HG02870 (cell line): ENCODE data around the gene BCL11B.

Experiments
- ATAC-seq: cut with Tn5 transposase; IDR thresholded peaks from one replicate; pipeline ENCODE4 v1.9.1; 2021; ENCODE audit warnings: mild to moderate bottlenecking, moderate library complexity; ENCODE audit not compliant: unreplicated experiment

BCL11B gene

GRCh38 chr14:99168330-99168729, 103.7 kb downstream of the BCL11B start:
- no peak for ATAC-seq

GRCh38 chr14:99166506-99166905, 105.5 kb downstream of the BCL11B start:
- ATAC-seq: no peak

DNA sequence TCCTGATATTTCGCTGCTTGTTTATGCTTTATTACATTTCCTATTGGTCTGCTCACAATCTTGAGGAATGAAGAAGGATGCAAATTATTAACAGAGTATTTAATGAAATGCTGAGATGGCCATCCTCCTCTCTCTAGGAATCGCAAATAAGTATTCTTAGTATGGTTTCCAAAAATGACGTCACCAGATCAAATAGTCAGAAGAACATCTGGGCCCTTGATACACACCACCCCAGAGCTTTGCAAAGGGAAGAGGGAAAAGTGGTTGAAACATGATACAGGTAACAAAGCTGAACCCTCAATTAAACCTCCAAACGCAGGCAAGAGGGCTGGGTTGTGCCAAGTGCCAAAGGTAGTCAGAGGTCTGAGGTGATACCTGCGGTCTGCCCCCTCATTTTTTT, 107.3 kb downstream of the BCL11B start:
- ATAC-seq: no peak

- no peak for ATAC-seq
Observed at GRCh38 chr14:99163446-99163845, 108.6 kb downstream of the BCL11B start.

GRCh38 chr14:99159341-99160340, 112.4 kb downstream of the BCL11B start:
- no peak for ATAC-seq

GRCh38 chr14:99158646-99159165, 113.3 kb downstream of the BCL11B start:
- ATAC-seq: no peak

DNA sequence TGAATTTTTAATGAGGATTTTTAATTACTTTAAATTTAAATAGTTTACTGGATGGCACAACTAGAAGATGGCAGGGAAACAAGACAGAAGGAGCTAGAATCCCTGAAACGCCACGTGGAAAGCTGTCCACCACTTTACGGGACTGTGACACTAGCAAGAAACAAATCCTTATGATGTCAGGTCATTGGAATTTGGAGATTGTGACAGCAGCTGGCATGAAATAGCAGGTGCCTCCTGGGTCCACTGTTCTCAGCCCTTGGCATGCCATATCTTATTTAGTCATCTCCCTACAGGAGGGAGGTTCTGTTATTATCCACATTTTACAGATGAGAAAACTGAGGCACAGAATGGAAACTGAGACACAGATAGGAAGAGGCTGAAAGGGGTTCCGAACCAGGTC, 113.8 kb downstream of the BCL11B start:
- no peak for ATAC-seq

GRCh38 chr14:99157676-99158075, 114.3 kb downstream of the BCL11B start:
- ATAC-seq: no peak

DNA sequence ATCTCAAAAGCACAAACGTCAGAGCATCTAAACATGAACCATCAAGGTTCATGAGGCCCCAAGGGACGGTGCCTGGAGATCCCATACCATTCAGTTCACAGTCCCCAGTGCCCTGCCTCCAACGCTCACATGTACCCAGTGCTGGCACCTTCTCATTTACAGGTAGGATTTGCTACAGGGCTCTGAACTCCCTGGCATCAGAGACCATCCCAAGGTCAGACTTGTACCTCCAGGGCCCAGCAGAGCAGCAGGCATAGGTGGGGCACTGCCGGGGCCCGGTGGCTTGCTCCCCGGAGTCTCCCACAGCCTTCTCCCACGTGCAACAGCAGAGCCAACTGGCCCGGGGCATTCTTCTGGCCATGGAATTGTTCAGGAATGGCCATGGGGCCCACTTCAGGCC, 114.8 kb downstream of the BCL11B start:
- ATAC-seq: no peak

DNA sequence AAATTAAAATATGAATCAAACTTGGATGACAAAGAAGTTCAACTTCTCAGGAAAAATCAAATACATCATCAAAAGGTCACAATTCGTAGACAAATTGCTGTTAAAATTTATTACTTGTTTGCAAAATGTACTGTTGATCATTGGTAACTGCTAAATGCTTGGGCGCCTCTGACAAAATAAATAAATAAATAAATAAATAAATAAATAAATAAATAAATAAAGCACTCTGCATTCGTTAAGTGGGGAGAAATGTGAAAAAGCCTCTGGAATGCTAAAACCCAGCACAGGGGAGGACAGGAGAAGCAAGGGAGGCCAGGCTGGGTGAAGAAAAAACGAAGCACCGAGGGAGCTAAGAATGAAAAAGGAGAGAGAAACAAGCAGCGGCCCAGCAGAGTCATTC, 115.2 kb downstream of the BCL11B start:
- no peak for ATAC-seq

- ATAC-seq: no peak
Observed at GRCh38 chr14:99156090-99156425, 115.9 kb downstream of the BCL11B start.

DNA sequence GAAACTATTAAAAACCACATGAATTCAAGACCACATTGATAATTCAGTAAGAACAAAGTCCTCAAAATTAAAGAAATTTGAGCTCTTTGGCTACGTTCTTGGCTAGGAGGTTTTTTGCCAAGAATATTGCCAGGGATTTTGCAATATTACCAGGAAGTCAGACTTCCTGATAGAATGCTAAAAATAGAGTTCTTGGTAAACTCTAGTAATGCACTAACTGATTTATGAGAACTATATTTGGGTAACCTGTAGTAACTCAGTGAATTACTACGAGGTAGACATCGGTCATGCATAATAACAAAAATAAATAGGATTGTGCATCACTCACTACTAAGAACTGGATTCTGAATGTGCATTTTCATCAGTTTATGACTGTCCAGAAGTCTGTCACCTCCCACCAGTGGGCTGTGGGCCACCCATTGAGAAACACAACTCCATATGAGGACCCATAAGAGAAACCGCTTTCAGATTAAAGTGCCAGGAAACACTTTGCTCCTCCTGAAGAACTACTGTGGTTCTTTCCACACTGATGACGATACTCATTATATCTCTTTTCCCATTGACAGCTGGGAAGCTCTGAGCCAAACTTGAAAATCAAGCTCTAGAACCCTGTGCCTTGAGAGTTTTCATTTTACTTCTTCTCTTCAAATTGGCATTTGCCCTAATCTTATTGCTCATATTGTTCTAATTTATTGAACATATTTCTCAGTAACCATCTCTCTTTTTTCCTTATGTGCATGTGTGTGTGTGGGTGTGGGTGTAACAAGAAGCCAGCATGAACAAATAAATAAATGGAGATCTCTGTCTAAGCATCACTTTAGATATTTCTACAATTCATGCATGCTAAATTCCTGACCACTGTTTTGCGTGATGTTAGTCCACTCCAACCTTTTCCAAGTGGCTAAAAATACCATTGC, 116.6 kb downstream of the BCL11B start:
- no peak for ATAC-seq

- no peak for ATAC-seq
Observed at GRCh38 chr14:99150236-99150635, 121.8 kb downstream of the BCL11B start.

- no peak for ATAC-seq
Observed at GRCh38 chr14:99148861-99149610, 123.0 kb downstream of the BCL11B start.

GRCh38 chr14:99148131-99148530, 123.9 kb downstream of the BCL11B start:
- no peak for ATAC-seq

DNA sequence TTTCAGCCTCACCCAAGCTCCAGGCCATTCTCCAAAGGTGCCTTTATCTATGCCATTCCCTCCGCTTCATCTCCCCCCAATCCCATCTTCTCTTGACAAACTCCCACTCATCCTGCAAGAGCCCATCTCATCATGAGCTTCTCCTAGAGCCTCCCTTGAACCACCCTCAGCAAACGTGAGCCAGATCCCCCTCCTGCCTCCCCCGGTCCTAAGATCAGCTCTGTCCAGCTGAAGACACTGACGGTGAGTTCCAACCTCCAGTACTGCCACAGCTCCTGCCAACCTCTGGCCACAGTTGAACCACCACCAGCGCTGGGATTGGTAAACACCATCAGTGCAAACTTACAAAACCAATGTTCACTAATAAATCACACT, 124.6 kb downstream of the BCL11B start:
- no peak for ATAC-seq

DNA sequence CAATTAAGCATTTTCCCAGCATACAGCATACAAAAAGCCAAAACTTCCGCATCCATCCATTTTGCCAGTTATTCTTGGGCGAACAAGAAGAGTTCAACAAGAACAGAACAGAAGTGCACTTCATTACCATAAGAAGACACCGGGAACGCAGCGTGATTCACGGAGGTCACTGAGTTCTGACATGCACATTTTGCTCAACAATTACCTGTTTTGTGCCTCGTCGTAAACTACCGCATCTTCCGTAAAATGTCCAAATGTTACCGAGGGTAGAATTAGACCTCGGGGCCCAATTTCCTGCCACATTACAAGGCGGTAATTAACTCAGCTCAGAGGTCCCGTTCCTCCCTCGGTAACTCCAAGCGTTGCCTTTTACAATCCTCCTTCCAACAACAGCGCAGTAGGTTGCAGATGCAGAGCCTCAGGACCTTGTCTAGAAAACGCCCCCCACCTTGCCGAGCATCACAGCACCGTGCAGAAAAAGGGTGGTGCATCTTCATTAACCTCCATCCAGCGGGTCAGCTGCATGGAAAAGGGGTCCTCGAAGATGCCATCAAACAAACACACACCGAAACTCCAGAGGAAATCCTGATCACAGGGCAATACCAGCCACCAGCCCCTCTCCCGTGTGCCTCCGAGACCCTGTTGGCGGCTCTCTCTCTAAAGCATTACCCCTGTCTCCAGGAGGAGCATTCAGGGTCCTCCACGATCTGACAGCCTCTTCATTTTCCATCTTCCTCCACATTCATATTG, 125.2 kb downstream of the BCL11B start:
- ATAC-seq: no peak

DNA sequence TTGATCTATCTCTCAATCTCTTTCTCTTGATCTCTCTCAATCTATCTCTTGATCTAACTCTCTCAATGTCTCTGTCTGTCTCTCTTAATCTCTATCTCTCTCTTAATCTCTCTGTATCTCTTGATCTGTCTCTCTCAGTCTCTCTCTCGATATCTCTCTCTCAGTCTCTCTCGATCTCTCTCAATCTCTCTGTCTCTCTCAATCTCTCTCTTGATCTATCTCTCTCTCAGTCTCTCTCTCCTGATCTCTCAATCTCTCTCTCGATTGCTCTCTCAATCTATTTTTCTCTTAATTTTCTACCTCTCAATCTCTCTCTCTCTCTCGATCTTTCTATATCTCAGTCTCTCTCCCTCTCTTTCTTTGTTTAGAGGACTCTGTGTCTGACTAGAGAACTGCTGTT, 126.7 kb downstream of the BCL11B start:
- ATAC-seq: no peak

- ATAC-seq: no peak
Observed at GRCh38 chr14:99143793-99144192, 128.2 kb downstream of the BCL11B start.

GRCh38 chr14:99143126-99143525, 128.9 kb downstream of the BCL11B start:
- ATAC-seq: no peak
